Measurements from ENCODE around the gene SFPQ.
"Not testable (repeated sequence)": the region's sequence is repeated elsewhere in the genome, so short reads cannot be mapped to it uniquely, and the experiment has no call there.

Gene SFPQ

DNA sequence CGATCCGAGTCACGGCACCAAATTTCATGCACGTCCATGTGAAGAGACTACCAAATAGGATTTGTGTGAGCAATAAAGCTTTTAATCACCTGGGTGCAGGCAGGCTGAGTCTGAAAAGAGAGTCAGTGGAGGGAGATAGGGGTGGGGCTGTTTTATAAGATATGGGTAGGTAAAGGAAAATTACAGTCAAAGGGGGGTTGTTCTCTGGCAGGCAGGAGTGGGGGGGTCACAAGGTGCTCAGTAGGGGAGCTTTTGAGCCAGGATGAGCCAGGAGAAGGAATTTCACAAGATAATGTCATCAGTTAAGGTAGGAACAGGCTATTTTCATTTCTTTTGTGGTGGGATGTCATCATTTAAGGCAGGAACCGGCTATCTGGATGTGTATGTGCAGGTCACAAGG is 55.4 kb downstream of the SFPQ start:
- not testable (repeated sequence) for H3K27me3 ChIP-seq (ENCODE audit: control insufficient read depth, insufficient read depth, low read length)

DNA sequence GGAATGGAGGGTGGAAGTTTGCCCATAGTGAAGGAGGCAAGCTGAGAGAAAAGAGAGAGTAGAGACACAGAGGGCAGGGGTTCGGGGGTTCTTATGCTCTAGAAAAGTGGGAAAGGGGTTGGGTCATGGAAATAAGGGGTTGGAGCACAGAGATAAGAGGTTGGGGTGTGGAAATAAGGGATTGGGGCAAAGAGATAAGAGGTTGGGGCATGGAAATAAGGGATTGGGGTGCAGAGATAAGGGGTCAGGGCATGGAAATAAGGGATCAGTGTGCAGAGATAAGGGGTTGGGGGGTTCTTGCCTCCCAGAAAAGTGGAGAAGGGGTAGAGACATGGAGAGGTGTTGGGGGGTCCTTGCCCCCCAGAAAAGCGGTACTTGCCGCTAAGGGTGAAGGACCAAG is 56.2 kb downstream of the SFPQ start:
- H3K9ac ChIP-seq (ENCODE audit: low read length) = no peak overlapping the region
- no peaks in the 10 kb centered on the region for H3K27me3 ChIP-seq (ENCODE audit: control insufficient read depth, insufficient read depth, low read length)
- no peaks in the 10 kb centered on the region for H3K36me3 ChIP-seq (ENCODE audit: control insufficient read depth, insufficient read depth, low read length)
- no peaks in the 10 kb centered on the region; the same call in 1 of the 2 replicates for H3K4me1 ChIP-seq (ENCODE audit: control insufficient read depth, insufficient read depth, low read length)
- H3K4me3 ChIP-seq (ENCODE audit: low read depth, low read length) = no peak overlapping the region
- no peaks in the 10 kb centered on the region for H3K9me3 ChIP-seq (ENCODE audit: control insufficient read depth, insufficient read depth, low read depth, low read length)
- H3K27ac ChIP-seq (ENCODE audit: low read depth, low read length) = no peak overlapping the region

More for the DNA sequence above, 55.4 kb downstream of the SFPQ start:
- H3K4me3 ChIP-seq (ENCODE audit: low read depth, low read length); H3K9ac ChIP-seq (ENCODE audit: low read length); H3K9me3 ChIP-seq (ENCODE audit: control insufficient read depth, insufficient read depth, low read depth, low read length); H3K27ac ChIP-seq (ENCODE audit: low read depth, low read length); H3K36me3 ChIP-seq (ENCODE audit: control insufficient read depth, insufficient read depth, low read length); H3K4me1 ChIP-seq (ENCODE audit: control insufficient read depth, insufficient read depth, low read length): not testable (repeated sequence)
